Right forelimb (tissue), 1 donor: ENCODE results near the gene CFDP1.

Experiments
- DNase-seq: peaks from one replicate; pipeline ENCODE4 v3.0.0-alpha.2; 2018

Gene CFDP1

GRCh38 chr16:75362846-75363245, 70.5 kb downstream of the CFDP1 start:
- no peak for DNase-seq

DNA sequence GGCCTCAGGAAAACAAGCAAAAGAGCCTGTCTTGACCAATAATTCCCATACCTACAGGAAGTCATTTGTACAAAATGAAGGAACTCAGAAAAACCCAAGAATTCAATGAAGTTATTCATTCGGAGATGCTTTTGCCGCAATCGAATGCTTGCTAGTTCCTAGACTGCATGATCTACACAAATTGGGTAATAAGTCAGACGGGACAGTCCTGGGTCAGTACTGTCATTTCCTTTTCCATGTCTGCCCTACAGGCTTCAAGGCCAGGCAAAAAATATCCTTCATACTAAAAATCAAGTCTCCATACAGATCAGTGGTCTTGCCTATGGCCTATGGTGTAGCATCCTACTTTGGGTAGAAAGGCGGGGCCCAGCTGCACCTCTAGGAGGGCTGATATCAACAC, 71.4 kb downstream of the CFDP1 start:
- DNase-seq: no peak

GRCh38 chr16:75354170-75354569, 79.1 kb downstream of the CFDP1 start:
- DNase-seq: no peak

- no peak for DNase-seq
Measured at GRCh38 chr16:75351183-75351582, 82.1 kb downstream of the CFDP1 start.

DNA sequence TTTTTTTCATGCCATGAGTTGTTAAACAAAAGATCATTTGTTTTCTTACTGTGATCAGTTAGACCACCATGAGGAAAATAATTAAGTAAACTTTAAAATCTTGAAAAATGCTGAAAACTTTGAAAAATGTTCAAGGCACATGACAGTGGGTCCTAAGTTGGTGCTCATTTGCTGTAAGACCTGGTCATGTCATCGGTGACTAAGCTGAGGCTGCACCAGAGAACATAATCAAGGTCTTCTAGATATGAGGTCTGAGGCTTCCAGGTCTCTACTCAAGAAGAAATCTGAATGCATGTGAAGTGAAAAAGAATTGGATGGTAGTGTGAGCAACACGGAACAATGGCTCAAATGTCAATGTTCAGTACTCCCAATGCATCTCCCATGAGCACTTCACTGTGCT, 87.6 kb downstream of the CFDP1 start:
- no peak for DNase-seq

- no peak for DNase-seq
Measured at GRCh38 chr16:75343941-75344340, 89.4 kb downstream of the CFDP1 start.

DNA sequence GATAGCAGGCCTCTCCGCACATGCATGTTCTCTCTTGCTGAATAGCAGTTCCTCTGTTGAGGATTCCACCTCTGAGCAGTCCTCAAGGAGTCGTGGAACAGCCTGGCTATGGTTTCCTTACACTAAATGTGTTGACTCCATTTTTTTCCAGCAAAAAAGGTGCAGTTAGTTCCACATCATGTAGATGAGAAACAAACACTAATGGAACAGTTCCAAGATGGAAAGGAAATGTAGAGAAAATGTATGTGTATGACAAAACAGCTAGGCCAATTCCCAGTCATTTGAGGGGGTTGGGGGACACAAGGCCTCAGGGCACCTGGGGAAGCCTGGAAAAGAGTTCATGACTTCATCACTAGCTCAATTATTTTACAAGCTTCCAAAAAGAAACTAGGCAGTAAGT, 90.0 kb downstream of the CFDP1 start:
- no peak for DNase-seq

DNA sequence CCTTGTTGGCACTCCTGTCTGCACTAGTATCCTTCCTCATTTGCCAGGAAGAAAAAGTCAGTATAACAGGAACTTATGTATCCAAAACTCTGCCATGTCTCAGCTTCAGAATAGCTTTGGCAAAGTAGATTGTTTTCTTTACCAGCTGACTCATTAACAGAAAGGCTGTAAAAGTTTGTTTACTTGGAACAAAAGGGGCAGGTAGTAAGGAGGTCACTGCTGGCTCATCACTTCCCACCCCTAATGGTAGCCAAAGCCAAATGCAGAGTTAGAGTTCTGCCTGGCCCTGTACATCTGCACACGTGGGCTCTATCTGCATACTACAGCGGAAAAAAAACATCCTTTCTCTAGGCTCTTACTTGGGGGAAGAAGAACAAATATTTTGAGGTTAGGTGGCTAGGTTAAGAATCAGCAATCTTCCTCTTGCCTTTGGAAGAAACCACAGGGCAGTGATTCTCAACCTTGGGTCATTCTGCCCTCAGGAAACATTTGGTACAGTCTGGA, 90.9 kb downstream of the CFDP1 start:
- DNase-seq: no peak

DNA sequence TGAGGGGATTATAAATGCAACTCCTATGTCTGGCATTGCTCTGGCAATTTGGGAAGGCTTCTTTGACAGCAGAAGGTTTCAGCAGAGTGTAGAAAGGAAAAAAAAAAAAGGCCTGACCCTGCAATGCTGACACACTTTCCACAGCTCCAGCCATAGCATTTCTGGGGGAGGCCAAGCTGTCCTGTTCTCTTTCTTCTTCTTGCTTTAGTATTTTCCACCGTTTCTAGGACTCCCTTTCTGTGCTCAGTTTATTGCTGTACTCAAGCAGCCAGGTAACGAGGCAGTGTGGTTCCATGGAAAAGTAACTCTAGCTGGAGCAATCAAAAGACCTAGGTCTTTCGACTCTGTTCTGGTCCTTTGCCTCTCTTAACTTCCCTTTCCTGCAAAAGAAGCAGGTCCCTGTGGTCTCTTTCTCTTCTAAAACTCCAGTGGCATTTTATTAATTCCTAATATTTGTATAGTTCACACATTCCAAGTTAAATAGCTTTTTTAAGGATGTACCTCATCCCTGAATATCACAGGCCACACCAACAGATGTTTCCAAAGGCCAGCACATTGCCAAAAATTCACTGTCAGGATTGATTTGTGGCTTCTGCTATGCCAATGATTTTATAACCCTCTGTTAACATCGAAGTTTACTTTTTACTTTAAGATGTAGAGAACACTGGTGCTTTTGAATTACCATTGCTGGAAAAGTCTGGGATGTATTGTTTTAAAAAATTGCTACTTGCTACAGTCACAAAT, 91.6 kb downstream of the CFDP1 start:
- no peak for DNase-seq

DNA sequence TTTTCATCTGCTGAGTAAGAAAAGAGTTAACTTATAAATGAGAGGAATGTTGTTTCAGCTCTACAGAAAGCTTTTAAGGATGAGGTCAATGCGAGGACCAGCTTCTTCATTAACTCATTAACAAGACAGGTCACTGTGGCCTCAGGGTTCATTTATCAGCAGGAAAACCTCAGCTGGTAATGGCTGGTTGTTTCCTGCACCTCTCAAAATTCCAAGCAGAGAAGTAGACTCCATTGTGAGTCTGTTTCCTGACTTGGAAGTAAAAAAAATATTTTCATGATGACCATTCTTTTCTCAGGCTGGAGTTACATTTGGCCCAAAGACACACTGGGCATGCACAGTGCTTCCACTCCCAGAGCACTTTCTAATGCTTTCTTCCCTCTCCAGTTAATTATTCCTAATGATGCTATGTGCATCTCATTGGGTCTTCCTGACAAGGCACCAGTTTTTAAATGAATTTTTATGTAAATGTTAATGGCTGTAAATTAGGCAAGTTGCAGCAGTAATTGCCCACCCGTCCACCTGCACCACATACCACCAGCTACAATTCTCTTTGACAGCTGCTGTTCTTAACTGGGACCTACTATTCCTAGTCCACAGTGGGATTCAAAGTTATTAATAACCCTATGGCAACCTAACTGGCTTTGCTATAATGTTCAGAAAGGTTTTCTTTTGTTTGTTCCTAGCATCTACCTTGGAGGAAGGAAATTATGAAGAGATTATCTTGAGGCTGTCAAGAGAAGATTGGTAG, 92.4 kb downstream of the CFDP1 start:
- DNase-seq: no peak

DNA sequence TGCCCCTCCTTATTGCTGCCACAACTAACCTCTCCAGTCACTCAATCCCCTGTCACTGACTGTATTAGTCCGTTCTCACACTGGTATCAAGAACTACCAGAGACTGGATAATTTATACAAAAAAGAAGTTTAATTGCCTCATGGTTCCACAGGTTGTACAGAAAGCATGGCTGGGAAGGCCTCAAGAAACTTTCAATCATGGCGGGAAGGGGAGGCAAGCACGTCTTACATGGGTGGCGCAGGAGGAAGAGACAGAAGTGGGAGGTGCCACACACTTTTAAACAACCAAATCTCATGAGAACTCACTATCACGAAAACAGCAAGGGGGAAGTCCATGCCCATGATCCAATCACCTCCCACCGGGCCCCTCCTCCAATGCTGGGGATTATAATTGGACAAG, 95.9 kb downstream of the CFDP1 start:
- DNase-seq: no peak

- no peak for DNase-seq
Measured at GRCh38 chr16:75336521-75336920, 96.8 kb downstream of the CFDP1 start.

DNA sequence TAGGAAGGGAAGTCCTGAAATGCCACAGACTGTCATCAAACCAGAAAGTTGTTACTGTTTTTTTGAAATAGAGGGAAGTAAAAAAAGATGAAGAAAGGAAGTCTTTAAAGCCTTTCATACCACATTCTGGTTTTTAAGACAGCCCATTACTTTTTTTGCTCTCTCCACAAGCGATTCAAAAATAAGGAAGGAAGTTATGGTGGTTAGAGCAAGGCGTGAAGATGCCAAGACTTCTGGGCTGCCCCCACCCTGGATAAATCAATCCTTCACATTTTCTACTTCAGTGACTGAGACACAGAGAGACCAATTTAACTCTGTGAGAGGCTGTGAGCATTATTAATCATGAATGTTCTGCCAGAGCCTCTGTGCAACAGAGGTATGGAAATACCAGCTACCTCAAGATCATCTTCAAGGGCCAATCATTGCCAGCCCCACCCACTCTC, 99.6 kb downstream of the CFDP1 start:
- no peak for DNase-seq

GRCh38 chr16:75329943-75330342, 103.4 kb downstream of the CFDP1 start:
- no peak for DNase-seq

DNA sequence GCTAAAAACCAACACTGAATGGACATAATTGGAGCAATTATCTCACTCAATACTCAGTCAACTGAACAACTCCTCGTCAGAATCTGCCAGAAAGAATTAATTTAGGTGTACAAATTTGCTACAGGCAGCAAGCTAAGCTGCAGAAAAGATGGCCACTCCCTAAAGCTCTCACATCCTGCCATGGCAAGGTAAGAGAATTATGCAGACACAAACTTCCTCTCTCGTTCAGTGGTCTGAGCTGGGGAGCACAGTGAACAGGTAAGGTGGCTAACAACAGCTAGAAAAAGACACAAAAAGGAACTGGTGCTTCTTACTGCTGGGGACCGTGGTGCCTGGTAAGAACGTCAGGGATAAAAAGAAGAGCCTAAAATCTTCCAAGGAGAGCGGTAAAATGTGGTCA, 107.0 kb downstream of the CFDP1 start:
- DNase-seq: no peak

DNA sequence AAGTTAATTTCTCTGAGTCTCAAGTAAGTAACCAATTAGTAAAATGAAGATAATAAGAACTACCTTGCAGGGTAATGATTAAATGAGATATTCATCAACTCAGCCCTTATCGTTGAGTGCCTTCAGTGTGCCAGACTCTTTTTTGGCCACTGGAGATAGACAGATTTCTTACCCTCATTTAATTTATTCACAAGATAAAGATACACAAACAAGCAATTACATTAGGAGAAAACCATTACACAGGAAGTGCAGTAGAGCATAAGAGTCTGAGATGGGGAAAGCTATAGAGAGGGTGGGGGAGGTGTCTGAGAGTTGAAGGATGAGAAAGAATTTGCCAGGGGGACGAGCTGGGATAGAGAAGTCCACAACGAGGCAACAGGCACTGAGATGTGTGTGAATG, 109.4 kb downstream of the CFDP1 start:
- no peak for DNase-seq

GRCh38 chr16:75323198-75323597, 110.1 kb downstream of the CFDP1 start:
- no peak for DNase-seq

DNA sequence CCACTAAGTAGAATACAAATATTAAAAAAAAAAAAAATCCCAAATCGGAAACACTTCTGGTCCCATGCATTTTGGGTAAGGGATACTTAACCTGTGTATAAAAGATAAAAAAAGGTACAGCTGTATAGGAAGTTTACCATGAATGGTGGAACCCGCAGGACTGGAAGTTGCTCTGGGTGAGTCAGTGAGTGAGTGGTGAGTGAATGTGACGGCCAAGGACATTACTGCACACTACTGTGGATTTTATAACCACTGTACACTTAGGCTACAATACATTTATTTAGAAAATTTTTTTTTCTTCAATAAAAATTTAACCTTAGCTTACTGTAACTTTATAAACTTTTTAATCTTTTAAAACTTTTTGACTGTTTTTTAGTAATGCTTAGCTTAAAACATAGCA, 110.6 kb downstream of the CFDP1 start:
- DNase-seq: no peak

GRCh38 chr16:75320435-75320834, 112.9 kb downstream of the CFDP1 start:
- no peak for DNase-seq

- no peak for DNase-seq
Measured at GRCh38 chr16:75319513-75320411, 113.5 kb downstream of the CFDP1 start.

DNA sequence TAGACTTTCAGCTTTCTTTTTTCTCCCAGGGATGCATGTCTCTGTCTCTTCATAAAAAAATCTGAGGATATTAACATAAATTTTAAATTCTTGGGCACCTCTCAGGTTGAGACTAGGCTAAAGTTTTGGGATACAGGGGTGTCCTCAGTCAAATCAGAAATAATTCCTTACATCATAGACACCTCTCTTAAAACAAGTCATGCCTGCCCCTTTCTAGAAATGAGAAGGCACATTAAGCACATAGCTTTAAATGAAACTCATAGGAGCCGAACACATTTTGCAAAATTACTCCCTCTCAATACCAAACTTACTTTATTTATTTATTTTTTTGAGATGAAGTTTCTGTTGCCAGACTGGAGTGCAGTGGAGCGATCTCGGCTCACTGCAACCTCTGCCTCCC, 114.6 kb downstream of the CFDP1 start:
- no peak for DNase-seq

- DNase-seq: no peak
Measured at GRCh38 chr16:75317532-75317931, 115.8 kb downstream of the CFDP1 start.

GRCh38 chr16:75317101-75317522, 116.2 kb downstream of the CFDP1 start:
- peak; percentile 77 for DNase-seq
